H9 (cell line): ENCODE results near the gene MYOM1. TPM values are rescaled to one million over a fixed set of nuclear protein-coding genes. Genes with fewer than 3 reads are reported as not detected.

Source experiments
- DNase-seq: peaks from one replicate; pipeline ENCODE4 v3.0.0-alpha.2; 2017
- H2AFZ ChIP-seq: one replicate; pipeline ENCODE4 v1.6.1; 2013; ENCODE audit warnings: mild to moderate bottlenecking, low read length, control low read depth, moderate library complexity
- H2AK5ac ChIP-seq: 2 replicates; pipeline ENCODE4 v1.6.1; 2013; ENCODE audit warnings: low read length, control low read depth, mixed read lengths; ENCODE audit not compliant: insufficient read length
- H2BK120ac ChIP-seq: one replicate; pipeline ENCODE4 v1.6.1; 2013; ENCODE audit warnings: low read depth, mild to moderate bottlenecking, low read length, control low read depth, inconsistent platforms; ENCODE audit not compliant: poor library complexity, severe bottlenecking
- H2BK12ac ChIP-seq: 2 replicates; pipeline ENCODE4 v1.6.1; 2013; ENCODE audit warnings: low read length, control low read depth, mixed read lengths, low read depth; ENCODE audit not compliant: insufficient read length
- H2BK15ac ChIP-seq: 2 replicates; pipeline ENCODE4 v1.6.1; 2013; ENCODE audit warnings: low read depth, low read length, control low read depth
- H2BK20ac ChIP-seq: one replicate; pipeline ENCODE4 v1.6.1; 2013; ENCODE audit warnings: low read depth, mild to moderate bottlenecking, low read length, control low read depth, inconsistent platforms; ENCODE audit not compliant: poor library complexity, severe bottlenecking
- H2BK5ac ChIP-seq: 2 replicates; pipeline ENCODE4 v1.6.1; 2013; ENCODE audit warnings: low read length, control low read depth, mixed read lengths; ENCODE audit not compliant: insufficient read length
- H3K14ac ChIP-seq: 2 replicates; pipeline ENCODE4 v1.6.1; 2013; ENCODE audit warnings: low read length, control low read depth; ENCODE audit not compliant: insufficient read depth
- H3K18ac ChIP-seq: 2 replicates; pipeline ENCODE4 v1.6.1; 2013; ENCODE audit warnings: low read depth, mild to moderate bottlenecking, mixed read lengths, low read length, control low read depth; ENCODE audit not compliant: insufficient read length
- H3K23ac ChIP-seq: 2 replicates; pipeline ENCODE4 v1.6.1; 2013; ENCODE audit warnings: low read length, control low read depth, mixed read lengths, low read depth; ENCODE audit not compliant: insufficient read length
- H3K23me2 ChIP-seq: 2 replicates; pipeline ENCODE4 v1.6.1; 2013; ENCODE audit warnings: low read depth, mild to moderate bottlenecking, mixed read lengths, low read length, control low read depth; ENCODE audit not compliant: insufficient read length, poor library complexity, severe bottlenecking
- H3K27ac ChIP-seq: 2 replicates; pipeline ENCODE4 v1.5.1; 2013; ENCODE audit warnings: low read length, control low read depth, mixed read lengths, low read depth; ENCODE audit not compliant: insufficient read length
- H3K27me3 ChIP-seq: 2 replicates; pipeline ENCODE4 v1.6.1; 2013; ENCODE audit warnings: low read length, control low read depth, inconsistent platforms; ENCODE audit not compliant: insufficient read depth
- H3K4ac ChIP-seq: 2 replicates; pipeline ENCODE4 v1.6.1; 2013; ENCODE audit warnings: low read depth, mild to moderate bottlenecking, control low read depth, inconsistent platforms, low read length, moderate library complexity
- H3K4me1 ChIP-seq: 2 replicates; pipeline ENCODE4 v1.6.1; 2013; ENCODE audit warnings: low read length, control low read depth, inconsistent platforms; ENCODE audit not compliant: insufficient read depth
- H3K4me2 ChIP-seq: 2 replicates; pipeline ENCODE4 v1.6.1; 2013; ENCODE audit warnings: low read length, control low read depth, mixed read lengths; ENCODE audit not compliant: insufficient read length, insufficient read depth
- H3K56ac ChIP-seq: 2 replicates; pipeline ENCODE4 v1.6.1; 2013; ENCODE audit warnings: low read depth, mild to moderate bottlenecking, mixed read lengths, low read length, control low read depth; ENCODE audit not compliant: insufficient read length
- H3K79me1 ChIP-seq: 2 replicates; pipeline ENCODE4 v1.6.1; 2013; ENCODE audit warnings: low read depth, mild to moderate bottlenecking, moderate library complexity, low read length, control low read depth, inconsistent platforms; ENCODE audit not compliant: insufficient read depth, poor library complexity, severe bottlenecking
- H3K79me2 ChIP-seq: 2 replicates; pipeline ENCODE4 v1.6.1; 2013; ENCODE audit warnings: low read length, control low read depth, inconsistent platforms; ENCODE audit not compliant: insufficient read depth
- H3K9ac ChIP-seq: 2 replicates; pipeline ENCODE4 v1.6.1; 2013; ENCODE audit warnings: low read length, control low read depth, mixed read lengths; ENCODE audit not compliant: insufficient read length; ENCODE audit errors: extremely low read depth
- H3K9me3 ChIP-seq: one replicate; pipeline ENCODE4 v1.6.1; 2013; ENCODE audit warnings: low read depth, low read length, inconsistent platforms; ENCODE audit not compliant: control insufficient read depth
- H3T11ph ChIP-seq: one replicate; pipeline ENCODE4 v1.6.1; 2013; ENCODE audit warnings: mild to moderate bottlenecking, low read length, control low read depth, inconsistent platforms
- H4K20me1 ChIP-seq: one replicate; pipeline ENCODE4 v1.6.1; 2013; ENCODE audit not compliant: control insufficient read depth, insufficient read length, insufficient read depth
- H4K5ac ChIP-seq: 2 replicates; pipeline ENCODE4 v1.6.1; 2013; ENCODE audit warnings: low read depth, mild to moderate bottlenecking, mixed read lengths, low read length, control low read depth; ENCODE audit not compliant: insufficient read length
- H4K8ac ChIP-seq: replicated peaks from 2 replicates; pipeline ENCODE4 v1.6.1; 2013; ENCODE audit warnings: low read length, control low read depth, mixed read lengths, low read depth; ENCODE audit not compliant: insufficient read length
- H4K91ac ChIP-seq: 2 replicates; pipeline ENCODE4 v1.6.1; 2013; ENCODE audit warnings: low read depth, mild to moderate bottlenecking, moderate library complexity, mixed read lengths, low read length, control low read depth; ENCODE audit not compliant: insufficient read length
- H3K27ac Mint-ChIP-seq, 3 experiments: 2 replicates in 2 of 3; 3 replicates in 1 of 3; pipeline ENCODE4 v1.8.0; 2020 to 2021; ENCODE audit warnings: mixed read lengths in 3 of 3, mild to moderate bottlenecking in 1 of 3, moderate library complexity in 1 of 3
- H3K27me3 Mint-ChIP-seq: 2 replicates; pipeline ENCODE4 v1.8.0; 2021; ENCODE audit warnings: low read depth, mild to moderate bottlenecking, moderate library complexity, mixed read lengths
- H3K36me3 Mint-ChIP-seq, 3 experiments: 2 replicates in 2 of 3; 3 replicates in 1 of 3; pipeline ENCODE4 v1.8.0; 2020 to 2021; ENCODE audit warnings: low read depth in 3 of 3, mixed read lengths in 3 of 3; ENCODE audit not compliant: insufficient read depth in 1 of 3
- H3K4me1 Mint-ChIP-seq, 2 experiments: 2 replicates each; pipeline ENCODE4 v1.8.0; 2020; ENCODE audit warnings: mixed read lengths in 2 of 2
- H3K4me3 Mint-ChIP-seq, 2 experiments: 2 replicates in 1 of 2; 3 replicates in 1 of 2; pipeline ENCODE4 v1.8.0; 2020 to 2021; ENCODE audit warnings: mild to moderate bottlenecking in 2 of 2, mixed read lengths in 2 of 2, moderate library complexity in 1 of 2
- H3K9me3 Mint-ChIP-seq, 2 experiments: 2 replicates in 1 of 2; 3 replicates in 1 of 2; pipeline ENCODE4 v1.8.0; 2020; ENCODE audit warnings: mild to moderate bottlenecking in 2 of 2, mixed read lengths in 2 of 2, moderate library complexity in 1 of 2
- WGBS: extraction: QIAGEN DNeasy Blood & Tissue Kit; methylation state at CpG from one replicate; pipeline ENCODE4 v1.1.7; 2013; ENCODE audit warnings: missing lambda C conversion rate, low lambda C conversion rate, mixed read lengths; ENCODE audit not compliant: insufficient read length; ENCODE audit errors: extremely low coverage; 5-methylcytosine and 5-hydroxymethylcytosine counted together
- total RNA-seq: library from RNA; stranded (reverse); gene quantifications from 2 replicates; pipeline ENCODE4 v1.2.1, GENCODE V29; 2021
- TF ChIP-seq, protein P1 (sequence below): fragments of 200-600 bp; sonication (generic); conservative IDR thresholded peaks from 3 replicates; pipeline ENCODE4 v1.8.0; 2021; ENCODE audit warnings: antibody characterized with exemption, mild to moderate bottlenecking

Gene MYOM1
- total RNA-seq, 1 experiment from 2014 or later = 0.17 TPM

GRCh38 chr18:3189884-3190283 lies 29.9 kb downstream of the MYOM1 start:
- Histone ChIP-seq H3K4me1 (no peaks in the 10 kb centered on the region), H2BK12ac (no peak overlapping the region), H4K8ac (no peak overlapping the region), H3K56ac (no peak overlapping the region), H3K9me3 (no peaks in the 10 kb centered on the region), H4K20me1 (no peaks in the 10 kb centered on the region), H2AK5ac (no peak overlapping the region), H2BK5ac (no peak overlapping the region), H3T11ph (no peak overlapping the region), H3K9ac (no peak overlapping the region), H3K14ac (no peak overlapping the region), H3K18ac (no peak overlapping the region), H2BK120ac (no peak overlapping the region), H3K79me1 (no peaks in the 10 kb centered on the region), H3K23me2 (no peaks in the 10 kb centered on the region), H3K23ac (no peak overlapping the region), H3K27ac (no peak overlapping the region), H3K27me3 (no peaks in the 10 kb centered on the region; the same call in 1 of the 2 replicates), H3K4ac (no peak overlapping the region), H2BK15ac (no peak overlapping the region), H3K4me2 (no peak overlapping the region), H4K5ac (no peak overlapping the region), H2AFZ (no peak overlapping the region), H2BK20ac (no peak overlapping the region), H3K79me2 (no peaks in the 10 kb centered on the region), H4K91ac (no peak overlapping the region)
- no peak for DNase-seq
- H3K27me3 Mint-ChIP-seq = no peaks in the 10 kb centered on the region
- H3K9me3 Mint-ChIP-seq = no peaks in the 10 kb centered on the region
- WGBS = no CpG with 5 or more reads among the region's 5 CpGs
- no peaks in the 10 kb centered on the region for H3K4me1 Mint-ChIP-seq
- no peak overlapping the region for H3K4me3 Mint-ChIP-seq
- no peak overlapping the region for H3K27ac Mint-ChIP-seq
- TF ChIP-seq, protein P1, sequence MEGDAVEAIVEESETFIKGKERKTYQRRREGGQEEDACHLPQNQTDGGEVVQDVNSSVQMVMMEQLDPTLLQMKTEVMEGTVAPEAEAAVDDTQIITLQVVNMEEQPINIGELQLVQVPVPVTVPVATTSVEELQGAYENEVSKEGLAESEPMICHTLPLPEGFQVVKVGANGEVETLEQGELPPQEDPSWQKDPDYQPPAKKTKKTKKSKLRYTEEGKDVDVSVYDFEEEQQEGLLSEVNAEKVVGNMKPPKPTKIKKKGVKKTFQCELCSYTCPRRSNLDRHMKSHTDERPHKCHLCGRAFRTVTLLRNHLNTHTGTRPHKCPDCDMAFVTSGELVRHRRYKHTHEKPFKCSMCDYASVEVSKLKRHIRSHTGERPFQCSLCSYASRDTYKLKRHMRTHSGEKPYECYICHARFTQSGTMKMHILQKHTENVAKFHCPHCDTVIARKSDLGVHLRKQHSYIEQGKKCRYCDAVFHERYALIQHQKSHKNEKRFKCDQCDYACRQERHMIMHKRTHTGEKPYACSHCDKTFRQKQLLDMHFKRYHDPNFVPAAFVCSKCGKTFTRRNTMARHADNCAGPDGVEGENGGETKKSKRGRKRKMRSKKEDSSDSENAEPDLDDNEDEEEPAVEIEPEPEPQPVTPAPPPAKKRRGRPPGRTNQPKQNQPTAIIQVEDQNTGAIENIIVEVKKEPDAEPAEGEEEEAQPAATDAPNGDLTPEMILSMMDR = no peak
- H3K36me3 Mint-ChIP-seq = no peaks in the 10 kb centered on the region
